Measurements from ENCODE around the gene DNASE1. TPM values are rescaled to one million over a fixed set of nuclear protein-coding genes. Genes with fewer than 3 reads are reported as not detected.

Gene DNASE1
- total RNA-seq, 1 donor = 55.2 TPM

DNA sequence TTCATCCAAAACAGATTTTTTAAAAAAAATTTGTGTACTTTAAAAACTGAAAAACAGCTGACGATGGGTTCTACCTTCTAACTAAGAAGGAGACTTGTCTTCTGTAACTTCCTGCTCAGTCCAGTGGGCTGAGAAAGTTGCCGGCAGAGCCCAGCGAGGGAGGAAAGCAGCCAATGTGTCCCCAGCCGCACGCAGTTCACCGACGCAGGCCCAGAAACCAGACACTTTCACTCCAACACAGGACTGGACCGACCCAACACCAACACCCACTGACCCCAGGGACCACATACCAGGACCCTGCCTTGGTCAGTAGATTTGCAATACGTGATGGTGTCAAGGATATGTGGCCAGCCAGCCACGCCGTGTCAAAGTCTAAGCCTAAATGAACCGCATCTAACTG is 37.3 kb downstream of the DNASE1 start:
- no peak for DNase-seq (ENCODE audit: low read depth in 2 of 3, low spot score in 2 of 3)

DNA sequence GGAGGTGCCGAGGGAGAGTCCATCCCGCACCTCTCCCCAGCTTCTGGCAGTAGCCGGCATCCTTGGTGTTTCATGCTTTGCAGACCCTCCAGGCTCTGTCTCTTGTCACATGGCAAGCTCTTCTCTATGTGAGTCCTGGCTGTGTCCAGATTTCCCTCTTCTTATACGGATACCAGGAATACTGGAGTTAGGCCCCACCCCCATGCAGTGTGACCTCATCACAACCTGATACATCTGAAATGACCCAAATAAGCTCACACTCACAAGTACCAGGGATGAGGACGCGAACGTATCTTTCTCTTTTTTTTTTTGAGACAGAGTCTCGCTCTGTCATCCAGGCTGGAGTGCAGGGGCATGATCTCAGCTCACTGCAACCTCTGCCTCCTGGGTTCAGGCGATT is 39.6 kb downstream of the DNASE1 start:
- DNase-seq (ENCODE audit: low read depth in 2 of 3, low spot score in 2 of 3) = no peak

DNA sequence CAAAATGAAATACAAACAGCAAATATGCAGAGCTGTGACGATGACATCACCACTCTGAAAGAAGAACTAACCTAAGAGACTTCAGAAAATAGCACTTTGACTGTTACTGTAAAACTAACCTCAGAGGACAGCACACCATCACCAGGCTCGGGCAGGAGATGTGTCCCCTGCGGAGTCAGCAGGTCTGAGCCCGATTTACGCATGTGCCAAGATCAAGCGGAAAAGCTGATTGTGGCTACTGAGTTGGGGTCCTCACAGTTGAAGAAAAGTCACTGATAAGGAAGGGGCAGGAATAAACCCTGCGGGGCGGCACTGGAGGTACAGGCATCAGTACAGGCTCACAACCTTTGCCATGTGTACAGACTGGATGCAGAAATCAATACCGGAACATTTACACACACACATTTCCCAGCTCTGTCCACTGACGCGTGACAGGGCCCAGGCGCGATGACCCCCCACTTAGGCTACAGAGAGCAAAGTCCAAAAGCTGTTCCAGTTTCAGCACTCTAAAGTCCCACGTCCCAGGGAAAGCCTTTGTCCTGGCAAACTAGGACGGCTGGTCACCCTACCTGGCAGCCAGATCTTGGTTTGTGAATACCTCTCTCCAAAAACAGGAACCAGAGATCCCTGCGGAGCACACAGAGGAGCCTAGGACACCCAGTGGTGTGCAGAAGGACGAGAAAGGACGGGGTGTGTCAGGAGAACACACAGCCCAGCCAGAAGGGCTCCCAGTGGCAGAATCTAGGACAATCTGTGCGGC is 41.3 kb downstream of the DNASE1 start:
- DNase-seq (ENCODE audit: low read depth in 2 of 3, low spot score in 2 of 3) = peak in 1 of 3 donors; percentile 12

DNA sequence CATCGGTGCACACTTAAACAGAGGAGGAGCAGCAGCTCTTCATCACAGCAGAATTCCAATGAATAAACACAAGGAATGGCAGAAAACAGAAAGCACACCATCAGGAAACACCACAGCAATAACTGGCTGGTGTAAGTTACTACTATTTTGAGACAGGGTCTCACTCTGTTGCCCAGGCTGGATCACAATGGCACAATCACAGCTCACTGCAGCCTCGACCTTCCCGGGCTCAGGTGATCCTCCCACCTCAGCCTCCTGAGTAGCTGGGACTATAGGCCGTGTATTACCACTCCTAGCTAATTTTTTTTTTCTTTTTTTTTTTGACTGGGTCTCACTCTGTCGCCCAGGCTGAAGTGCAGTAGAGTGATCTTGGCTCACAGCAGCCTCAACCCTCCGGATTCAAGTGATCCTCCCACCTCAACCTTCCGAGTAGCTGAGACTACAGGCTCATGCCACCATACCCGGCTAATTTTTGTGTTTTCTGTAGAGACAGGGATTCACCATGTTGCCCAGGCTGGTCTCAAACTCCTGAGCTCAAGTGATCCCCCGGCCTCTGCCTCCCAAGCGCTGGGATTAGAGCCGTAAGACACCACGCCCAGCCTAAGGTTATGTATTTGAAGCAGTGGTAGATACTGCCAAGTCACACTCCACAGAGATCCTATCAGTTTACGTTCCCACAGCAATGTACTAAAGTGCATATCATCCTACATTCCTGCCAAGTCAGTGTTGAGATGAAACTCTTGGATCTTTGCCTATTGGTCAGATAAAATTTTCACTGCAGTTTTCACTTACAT is 42.1 kb downstream of the DNASE1 start:
- DNase-seq (ENCODE audit: low read depth in 2 of 3, low spot score in 2 of 3) = no peak

DNA sequence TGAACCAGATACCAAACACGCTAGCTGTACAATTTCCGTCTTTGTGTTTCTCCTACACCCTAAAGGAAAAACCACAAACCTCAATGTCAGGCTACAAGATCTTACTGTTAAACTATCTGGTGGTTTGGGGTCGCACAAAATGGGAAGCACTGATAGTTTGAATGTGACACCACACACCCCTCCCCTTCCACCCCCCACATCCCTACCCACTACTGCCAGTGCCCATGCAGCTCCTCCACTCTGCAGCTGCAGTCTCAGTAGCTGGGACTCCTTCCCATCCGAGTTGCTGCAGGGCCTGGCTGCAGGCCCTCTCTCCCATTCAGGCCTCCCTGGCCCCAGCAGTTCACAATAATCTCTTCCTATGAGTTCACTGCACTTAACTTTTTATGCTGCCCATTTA is 44.5 kb downstream of the DNASE1 start:
- peak in 2 of 3 donors; percentile 88 to 96 for DNase-seq (ENCODE audit: low read depth in 2 of 3, low spot score in 2 of 3)

DNA sequence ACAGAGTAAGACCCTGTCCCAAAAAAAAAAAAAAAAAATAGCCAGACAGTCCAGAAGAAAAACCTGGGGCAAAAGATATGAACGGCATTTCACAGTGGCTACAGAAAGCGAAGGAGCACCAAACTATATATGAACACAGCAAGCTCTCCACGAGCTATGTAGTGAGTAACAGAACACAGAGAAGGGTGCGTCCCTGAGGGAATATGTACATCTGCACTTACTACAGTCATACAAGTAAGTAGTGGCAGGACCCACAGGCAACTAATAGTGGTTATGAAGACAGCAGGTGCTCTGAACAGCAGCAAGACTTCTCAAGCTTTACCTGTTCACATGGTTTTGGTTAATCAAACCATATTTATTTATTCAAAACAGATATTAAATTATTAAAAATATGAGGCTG is 47.0 kb downstream of the DNASE1 start:
- DNase-seq (ENCODE audit: low read depth in 2 of 3, low spot score in 2 of 3) = no peak

DNA sequence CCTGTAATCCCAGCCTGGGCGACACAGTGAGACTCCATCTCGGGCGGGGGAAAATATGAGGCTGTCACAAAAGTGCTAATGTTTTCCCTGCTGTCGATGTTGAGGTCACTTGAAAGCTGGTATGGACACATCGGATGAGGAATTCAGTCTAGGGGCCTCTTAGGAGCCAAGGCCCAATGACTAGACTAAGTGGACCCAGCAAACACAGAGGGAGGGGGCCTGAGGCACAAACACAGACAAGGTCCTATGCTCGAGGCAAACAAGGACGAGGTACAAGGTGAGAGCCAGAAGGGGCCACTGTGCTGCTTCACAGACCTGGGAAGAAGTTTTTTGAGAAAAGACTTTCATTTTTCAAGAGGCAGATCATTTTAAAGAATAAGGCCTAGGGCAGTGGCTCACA is 47.6 kb downstream of the DNASE1 start:
- DNase-seq (ENCODE audit: low read depth in 2 of 3, low spot score in 2 of 3) = no peak

DNA sequence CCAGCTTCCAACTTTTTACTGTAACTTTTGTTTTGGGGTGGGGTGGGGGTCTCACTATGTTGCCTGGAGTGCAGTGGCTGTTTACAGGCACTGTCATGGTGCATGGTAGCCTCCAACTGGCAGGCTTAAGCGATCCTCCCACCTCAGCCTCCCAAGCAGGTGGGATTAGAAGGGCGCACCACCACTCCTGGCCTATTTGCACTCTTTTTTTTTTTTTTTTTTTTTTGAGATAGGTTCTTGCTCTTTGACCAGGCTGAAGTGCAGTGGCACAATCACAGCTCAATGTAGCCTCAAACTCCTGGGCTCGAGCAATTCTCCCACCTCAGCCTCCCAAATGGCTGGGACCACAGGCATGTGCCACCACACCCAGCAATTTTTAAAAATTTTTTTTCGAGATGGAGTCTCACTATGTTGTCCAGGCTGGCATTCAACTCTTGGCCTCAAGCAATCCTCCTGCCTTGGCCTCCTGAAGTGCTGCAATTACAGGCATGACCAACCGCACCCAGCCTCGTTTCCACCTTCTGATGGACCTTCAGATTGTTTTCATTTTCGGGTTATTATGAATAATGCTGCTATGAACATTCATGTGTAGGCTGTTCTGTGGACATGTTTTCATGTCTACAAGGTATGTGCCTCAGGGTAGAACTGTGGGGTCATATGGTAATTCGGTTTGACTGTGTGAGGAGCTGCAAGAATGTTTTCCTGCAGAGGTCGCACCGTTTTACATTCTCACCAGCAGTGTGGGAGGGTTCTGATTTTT is 51.9 kb downstream of the DNASE1 start:
- no peak for DNase-seq (ENCODE audit: low read depth in 2 of 3, low spot score in 2 of 3)

Other genes starting within 250 kb of the DNASE1 start
- gene ZNF597, start 211.2 kb upstream of the DNASE1 start, total RNA-seq = 1.6 TPM
- 23.7 TPM for gene NAA60, start 211.0 kb upstream of the DNASE1 start, total RNA-seq
- gene C16orf90, start 159.2 kb upstream of the DNASE1 start, total RNA-seq = not detected
- gene CLUAP1, start 153.7 kb upstream of the DNASE1 start, total RNA-seq = 5.9 TPM
- 58.7 TPM for gene NLRC3, start 77.3 kb upstream of the DNASE1 start, total RNA-seq
- gene SLX4, start 43.1 kb upstream of the DNASE1 start, total RNA-seq = 2.7 TPM
- 77.6 TPM for gene TRAP1, start 62.8 kb downstream of the DNASE1 start, total RNA-seq
- 42.3 TPM for gene CREBBP, start 226.0 kb downstream of the DNASE1 start, total RNA-seq

Data from hematopoietic multipotent progenitor cell (in vitro differentiated cells).